ENCODE data around the gene DGCR6L.
"Not testable (repeated sequence)": the region's sequence is repeated elsewhere in the genome, so short reads cannot be mapped to it uniquely, and the experiment has no call there.

Gene DGCR6L

DNA sequence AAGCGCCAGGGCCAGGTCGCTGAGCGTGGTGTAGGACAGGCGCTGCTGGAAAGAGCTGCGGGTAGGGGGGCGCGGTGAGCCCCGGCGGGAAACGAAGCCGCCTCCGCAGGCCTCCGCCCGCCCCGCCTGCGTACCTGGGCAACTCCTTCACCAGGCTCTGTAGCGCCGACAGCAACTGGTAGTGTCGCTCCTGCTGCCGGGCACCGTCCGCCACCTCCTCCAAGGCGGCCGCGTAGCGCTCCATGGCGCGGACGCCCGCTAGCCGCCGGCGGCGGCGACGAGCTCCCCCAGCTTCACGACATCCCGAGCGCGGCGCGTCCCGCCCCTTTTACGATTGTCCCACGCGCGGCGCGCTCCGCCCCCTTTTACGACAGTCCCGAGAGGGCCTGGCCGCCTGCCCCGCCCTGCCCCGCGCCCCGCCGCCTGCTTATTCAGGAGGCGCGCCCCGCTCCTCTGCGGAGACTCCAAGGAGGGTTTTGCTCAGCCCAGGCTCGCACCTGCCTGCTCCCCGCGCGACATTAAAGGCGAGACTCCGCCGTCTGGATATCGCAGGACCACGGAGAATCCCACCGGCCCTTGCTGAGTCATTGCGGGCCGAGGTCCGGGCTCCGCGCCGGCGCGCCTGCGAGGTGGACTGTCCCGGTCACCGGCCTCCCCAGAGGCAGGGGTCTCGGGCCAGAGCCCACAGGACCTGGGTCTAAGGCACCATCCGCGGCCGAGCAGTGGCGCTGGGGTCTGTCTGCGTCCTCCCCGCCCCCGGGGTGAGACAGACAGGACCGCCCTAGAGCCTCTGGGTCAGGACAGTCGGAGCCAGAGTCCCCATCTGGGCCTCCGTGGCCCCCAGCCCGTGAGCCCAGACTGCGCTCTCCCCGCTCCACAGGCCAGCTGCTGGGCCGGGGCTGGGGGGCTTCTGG, at the start of gene DGCR6L:
Gene DGCR6L, minus strand, starts transcription at position 316 of the 914 bp plus-strand sequence. Its CDS starts 72 bp downstream, at position 244.
- peak; percentile 80 to 81 for DNase-seq (ENCODE audit: low read depth in 2 of 2)

DNA sequence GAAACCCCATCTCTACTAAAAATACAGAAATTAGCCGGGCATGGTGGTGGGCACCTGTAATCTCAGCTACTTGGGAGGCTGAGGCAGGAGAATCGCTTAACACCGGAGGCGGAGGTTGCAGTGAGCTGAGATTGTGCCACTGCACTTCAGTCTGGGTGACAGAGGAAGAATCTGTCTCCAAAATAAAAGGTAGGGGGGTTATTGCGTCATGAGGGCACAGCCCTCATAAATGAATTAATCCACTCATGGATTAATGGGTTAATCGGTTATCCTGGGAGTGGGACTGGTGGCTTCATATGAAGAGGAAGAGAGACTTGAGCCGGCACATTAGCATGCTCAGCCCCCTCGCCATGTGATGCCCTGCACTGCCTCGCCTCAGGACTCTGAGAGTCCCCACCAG, 49.0 kb upstream of the DGCR6L start:
- not testable (repeated sequence) for DNase-seq (ENCODE audit: low read depth in 2 of 2)

DNA sequence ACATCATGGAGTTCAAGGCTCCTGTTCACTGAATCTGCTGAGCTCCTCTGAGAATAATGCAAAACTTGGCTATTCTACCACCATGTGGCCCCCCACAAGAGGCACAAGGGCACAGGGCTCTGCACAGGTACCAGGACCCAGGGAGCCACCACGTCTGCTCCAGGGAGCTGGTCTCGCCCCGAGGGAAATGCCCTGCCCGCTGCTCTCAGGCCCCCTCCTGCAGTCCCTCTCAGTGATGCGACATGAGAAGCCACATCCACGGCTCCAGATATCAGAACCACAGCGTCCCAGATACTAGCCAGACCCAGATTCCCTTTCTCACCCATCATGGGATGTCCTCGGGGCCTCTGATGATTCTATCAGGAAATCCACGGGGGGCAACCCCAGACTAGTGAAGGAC, 47.0 kb upstream of the DGCR6L start:
- DNase-seq (ENCODE audit: low read depth in 2 of 2), result not testable (repeated sequence)

DNA sequence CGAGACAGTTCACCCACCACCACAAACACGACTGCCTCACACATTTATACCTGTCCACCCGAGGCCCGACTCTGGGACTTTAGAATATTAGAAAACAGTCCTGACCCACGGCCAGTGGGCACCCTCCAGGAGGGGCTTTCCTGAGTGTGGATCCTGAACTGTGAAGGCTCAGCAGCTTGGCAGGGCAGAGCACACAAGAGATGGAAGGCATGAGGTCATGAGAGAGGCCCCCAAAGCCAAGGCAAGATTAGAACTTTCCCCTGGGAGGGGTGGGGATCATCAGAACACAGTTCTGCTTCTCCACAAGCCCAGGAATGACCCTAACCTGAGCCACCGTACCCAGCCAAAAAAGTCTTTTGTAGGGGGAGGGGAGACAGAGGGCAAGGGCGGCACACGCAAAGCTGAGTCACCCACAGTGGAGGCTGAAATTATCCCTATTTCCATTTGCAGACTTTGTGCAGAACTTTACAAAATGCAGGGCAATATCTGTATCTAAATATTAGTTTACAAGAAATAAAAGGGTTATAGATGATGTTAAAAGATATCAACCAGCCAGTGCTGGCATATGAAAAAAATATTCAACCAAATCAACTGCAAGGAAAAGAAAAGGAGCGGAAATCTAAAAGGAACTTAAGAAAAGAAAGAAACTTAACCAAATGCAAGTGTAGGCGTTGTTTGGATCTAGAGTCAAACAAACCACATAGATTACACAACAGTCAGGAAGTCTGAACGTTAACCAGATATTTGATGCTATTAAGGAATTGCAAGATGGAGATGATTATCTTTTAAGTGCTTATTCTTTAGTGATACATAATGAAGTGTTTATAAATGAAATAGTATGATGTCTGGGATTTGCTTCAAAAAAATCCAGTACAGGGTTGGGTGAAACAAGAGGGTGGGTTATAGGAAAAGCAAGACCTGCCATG, 44.7 kb upstream of the DGCR6L start:
- peak in 1 of 2 experiments; percentile 1 for DNase-seq (ENCODE audit: low read depth in 2 of 2)

DNA sequence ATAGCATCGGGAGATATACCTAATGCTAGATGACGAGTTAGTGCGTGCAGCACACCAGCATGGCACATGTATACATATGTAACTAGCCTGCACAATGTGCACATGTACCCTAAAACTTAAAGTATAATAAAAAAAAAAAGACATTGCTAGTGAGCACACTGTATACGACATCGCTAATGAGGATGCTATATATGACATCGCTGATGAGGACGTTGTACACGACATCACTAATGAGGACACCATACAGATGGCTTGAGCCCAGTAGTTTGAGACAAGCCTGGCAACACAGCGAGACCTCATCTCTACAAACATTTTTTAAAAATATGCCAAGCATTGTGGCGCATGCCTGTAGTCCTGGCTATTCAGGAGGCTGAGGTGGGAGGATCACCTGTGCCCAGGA, 42.5 kb upstream of the DGCR6L start:
- DNase-seq (ENCODE audit: low read depth in 2 of 2), result not testable (repeated sequence)

DNA sequence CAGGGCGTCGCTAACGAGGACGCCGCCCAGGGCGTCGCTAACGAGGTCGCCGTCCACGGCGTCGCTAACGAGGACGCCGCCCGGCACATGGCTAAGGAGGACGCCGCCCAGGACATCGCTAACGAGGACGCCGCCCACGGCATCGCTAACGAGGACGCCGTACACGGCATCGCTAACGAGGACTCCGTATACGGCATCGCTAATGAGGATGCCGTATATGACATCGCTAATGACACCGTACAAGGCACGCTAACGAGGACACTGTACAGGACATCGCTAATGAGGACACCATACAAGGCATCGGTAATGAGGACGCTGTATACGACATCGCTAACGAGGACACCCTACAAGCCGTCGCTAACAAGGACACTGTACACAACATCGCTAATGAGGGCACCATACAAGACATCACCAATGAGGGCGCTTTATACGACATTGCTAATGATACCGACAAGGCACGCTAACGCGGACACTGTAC, 41.9 kb upstream of the DGCR6L start:
- DNase-seq (ENCODE audit: low read depth in 2 of 2), result not testable (repeated sequence)

DNA sequence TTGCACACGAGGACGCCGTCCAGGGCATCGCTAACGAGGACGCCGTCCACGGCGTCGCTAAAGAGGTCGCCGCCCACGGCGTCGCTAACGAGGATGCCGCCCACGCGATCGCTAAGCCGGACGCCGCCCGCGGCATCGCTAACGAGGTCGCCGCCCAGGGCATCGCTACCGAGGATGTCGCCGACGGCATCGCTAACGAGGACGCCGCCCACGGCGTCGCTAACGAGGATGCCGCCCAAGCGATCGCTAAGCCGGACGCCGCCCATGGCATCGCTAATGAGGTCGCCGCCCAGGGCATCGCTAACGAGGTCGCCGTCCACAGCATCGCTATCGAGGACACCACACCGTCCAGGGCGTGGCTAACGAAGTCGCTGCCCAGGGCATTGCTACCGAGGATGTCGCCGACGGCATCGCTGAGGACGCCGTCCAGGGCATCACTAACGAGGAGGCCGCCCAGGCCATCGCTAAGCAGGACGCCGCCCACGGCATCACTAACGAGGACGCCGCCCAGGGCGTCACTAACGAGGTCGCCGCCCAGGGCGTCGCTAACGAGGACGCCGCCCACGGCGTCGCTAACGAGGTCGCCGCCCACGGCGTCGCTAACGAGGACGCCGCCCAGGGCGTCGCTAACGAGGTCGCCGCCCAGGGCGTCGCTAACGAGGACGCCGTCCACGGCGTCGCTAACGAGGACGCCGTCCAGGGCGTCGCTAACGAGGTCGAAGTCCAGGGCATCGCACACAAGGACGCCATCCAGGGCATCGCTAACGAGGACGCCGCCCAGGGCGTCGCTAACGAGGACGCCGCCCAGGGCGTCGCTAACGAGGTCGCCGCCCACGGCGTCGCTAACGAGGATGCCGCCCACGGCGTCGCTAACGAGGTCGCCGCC, 41.2 kb upstream of the DGCR6L start:
- not testable (repeated sequence) for DNase-seq (ENCODE audit: low read depth in 2 of 2)

DNA sequence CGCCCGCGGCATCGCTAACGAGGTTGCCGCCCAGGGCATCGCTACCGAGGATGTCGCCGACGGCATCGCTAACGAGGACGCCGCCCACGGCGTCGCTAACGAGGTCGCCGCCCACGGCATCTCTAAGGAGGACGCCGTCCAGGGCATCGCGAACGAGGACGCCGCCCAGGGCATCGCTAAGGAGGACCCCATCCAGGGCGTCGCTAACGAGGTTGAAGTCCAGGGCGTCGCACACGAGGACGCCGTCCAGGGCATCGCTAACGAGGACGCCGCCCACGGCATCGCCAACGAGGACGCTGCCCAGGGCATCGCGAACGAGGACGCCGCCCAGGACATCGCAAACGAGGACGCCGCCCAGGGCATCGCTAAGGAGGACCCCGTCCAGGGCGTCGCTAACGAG, 40.4 kb upstream of the DGCR6L start:
- DNase-seq (ENCODE audit: low read depth in 2 of 2), result not testable (repeated sequence)

DNA sequence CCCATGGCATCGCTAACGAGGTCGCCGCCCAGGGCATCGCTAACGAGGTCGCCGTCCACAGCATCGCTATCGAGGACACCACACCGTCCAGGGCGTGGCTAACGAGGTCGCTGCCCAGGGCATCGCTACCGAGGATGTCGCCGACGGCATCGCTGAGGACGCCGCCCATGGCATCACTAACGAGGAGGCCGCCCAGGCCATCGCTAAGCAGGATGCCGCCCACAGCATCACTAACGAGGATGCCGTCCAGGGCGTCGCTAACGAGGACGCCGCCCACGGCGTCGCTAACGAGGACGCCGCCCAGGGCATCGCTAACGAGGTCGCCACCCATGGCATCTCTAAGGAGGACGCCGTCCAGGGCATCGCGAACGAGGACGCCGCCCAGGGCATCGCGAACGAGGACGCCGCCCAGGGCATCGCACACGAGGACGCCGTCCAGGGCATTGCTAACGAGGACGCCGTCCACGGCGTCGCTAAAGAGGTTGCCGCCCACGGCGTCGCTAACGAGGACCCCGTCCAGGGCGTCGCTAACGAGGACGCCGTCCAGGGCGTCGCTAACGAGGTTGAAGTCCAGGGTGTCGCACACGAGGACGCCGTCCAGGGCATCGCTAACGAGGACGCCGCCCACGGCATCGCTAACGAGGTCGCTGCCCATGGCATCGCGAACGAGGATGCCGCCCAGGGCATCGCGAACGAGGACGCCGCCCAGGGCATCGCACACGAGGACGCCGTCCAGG, 38.8 kb upstream of the DGCR6L start:
- not testable (repeated sequence) for DNase-seq (ENCODE audit: low read depth in 2 of 2)

DNA sequence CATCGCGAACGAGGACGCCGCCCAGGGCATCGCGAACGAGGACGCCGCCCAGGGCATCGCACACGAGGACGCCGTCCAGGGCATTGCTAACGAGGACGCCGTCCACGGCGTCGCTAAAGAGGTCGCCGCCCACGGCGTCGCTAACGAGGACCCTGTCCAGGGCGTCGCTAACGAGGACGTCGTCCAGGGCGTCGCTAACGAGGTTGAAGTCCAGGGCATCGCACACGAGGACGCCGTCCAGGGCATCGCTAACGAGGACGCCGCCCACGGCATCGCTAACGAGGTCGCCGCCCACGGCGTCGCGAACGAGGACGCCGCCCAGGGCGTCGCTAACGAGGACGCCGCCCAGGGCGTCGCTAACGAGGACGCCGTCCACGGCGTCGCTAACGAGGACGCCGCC, 38.1 kb upstream of the DGCR6L start:
- DNase-seq (ENCODE audit: low read depth in 2 of 2), result not testable (repeated sequence)

DNA sequence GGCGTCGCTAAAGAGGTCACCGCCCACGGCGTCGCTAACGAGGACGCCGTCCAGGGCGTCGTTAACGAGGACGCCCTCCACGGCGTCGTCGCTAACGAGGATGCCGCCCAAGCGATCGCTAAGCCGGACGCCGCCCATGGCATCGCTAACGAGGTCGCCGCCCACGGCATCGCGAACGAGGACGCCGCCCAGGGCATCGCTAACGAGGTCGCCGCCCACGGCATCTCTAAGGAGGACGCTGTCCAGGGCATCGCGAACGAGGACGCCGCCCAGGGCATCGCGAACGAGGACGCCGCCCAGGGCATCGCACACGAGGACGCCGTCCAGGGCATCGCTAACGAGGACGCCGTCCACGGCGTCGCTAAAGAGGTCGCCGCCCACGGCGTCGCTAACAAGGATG, 37.0 kb upstream of the DGCR6L start:
- DNase-seq (ENCODE audit: low read depth in 2 of 2), result not testable (repeated sequence)

DNA sequence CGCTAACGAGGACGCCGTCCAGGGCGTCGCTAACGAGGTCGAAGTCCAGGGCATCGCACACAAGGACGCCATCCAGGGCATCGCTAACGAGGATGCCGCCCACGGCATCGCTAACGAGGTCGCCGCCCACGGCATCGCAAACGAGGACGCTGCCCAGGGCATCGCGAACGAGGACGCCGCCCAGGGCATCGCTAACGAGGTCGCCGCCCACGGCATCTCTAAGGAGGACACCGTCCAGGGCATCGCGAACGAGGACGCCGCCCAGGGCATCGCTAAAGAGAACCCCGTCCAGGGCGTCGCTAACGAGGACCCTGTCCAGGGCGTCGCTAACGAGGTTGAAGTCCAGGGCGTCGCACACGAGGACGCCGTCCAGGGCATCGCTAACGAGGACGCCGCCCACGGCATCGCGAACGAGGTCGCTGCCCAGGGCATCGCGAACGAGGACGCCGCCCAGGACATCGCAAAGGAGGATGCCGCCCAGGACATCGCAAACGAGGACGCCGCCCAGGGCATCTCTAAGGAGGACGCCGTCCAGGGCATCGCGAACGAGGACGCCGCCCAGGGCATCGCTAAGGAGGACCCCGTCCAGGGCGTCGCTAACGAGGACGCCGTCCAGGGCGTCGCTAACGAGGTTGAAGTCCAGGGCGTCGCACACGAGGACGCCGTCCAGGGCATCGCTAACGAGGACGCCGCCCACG, 36.2 kb upstream of the DGCR6L start:
- not testable (repeated sequence) for DNase-seq (ENCODE audit: low read depth in 2 of 2)

DNA sequence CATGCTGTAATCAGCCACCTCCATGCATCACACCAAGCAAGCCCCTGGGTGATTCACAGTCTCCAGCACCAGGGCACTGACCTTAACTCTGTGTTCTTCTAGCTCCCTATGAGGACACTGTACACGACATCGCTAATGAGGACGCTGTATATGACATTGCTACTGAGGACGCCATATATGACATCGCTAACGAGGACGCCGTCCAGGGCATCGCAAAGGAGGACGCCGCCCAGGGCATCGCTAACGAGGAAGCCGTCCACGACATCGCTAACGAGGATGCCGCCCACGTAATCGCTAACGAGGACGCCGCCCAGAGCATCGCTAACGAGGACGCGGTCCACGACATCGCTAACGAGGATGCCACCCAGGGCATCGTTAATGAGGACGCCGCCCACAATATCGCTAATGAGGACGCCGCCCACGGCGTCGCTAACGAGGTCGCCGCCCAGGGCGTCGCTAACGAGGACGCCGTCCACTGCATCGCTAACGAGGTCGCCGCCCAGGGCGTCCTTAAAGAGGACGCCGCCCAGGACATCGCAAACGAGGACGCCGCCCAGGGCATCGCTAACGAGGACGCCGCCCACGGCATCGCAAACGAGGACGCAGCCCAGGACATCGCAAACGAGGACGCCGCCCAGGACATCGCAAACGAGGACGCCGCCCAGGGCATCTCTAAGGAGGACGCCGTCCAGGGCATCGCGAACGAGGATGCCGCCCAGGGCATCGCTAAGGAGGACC, 34.5 kb upstream of the DGCR6L start:
- DNase-seq (ENCODE audit: low read depth in 2 of 2), result no peak

DNA sequence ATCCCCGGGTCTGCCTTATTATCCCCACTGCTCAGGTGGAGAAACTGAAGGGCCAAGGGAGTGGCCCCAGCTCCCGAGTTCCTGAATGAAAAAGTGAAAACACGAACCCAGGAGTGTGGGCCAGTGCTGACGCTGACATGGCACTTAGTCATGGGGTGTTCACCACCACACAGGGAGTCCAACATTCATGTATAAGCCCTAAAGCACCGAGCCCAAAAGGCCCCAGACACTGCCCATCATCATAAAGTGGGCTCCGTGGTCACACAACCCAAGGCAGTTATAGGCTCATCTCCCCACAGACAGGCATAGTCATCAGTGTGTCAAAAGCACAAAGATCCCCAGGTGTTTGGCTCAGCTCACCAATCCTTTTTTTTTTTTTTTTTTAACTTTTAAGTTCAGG, 32.7 kb upstream of the DGCR6L start:
- not testable (repeated sequence) for DNase-seq (ENCODE audit: low read depth in 2 of 2)

DNA sequence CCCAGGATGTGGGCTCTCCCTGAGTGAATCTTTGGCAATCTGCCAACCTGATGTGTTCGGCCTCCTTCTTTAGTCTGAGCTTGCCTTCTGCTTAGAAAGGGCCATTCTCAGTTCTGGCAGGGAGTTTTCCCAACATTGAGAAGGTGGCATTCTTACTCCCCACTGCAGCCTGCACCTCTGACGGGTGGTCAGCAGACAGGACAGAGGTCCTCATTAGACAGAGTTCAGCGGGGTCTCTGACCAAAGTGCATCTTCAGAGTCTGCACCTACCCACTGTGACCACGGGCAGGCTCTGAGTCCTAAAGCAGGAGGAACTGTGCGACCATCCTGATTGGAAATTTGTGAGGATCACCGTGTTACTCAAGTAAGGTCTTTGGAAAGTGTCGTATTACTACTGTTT, 26.7 kb upstream of the DGCR6L start:
- not testable (repeated sequence) for DNase-seq (ENCODE audit: low read depth in 2 of 2)

DNA sequence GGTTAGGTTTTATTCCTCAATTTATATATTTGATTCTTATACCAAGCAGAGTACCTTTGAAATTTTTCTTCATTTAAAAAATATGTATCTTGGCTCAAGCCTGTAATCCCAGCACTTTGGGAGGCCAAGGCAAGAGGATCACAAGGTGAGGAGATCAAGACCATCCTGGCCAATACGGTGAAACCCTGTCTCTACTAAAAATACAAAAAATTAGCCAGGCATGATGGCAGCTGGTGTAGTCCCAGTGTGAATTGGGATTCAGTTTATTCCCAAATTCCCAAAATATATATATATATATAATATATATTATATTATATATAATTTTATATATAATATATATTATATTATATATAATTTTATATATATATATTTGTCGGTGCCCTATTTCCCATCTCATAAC, 18.4 kb upstream of the DGCR6L start:
- DNase-seq (ENCODE audit: low read depth in 2 of 2), result not testable (repeated sequence)

DNA sequence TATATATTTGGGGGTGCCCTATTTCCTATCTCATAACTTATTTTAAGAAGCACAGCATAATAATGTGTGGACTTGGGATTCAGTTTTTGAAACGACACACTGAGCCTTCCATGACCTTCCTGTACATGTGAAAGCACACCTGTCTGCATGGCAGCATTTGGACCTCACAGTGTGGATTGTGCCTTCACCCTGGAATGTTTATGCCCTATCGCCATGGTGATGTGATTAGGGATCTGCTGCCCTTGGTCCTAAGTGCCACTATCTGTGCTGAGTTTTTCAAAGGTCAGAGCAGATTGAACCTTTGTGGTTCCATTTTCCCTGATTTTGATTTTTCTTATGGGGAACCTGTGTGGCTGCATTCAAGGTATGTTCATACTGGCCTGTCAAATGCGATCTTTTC, 17.9 kb upstream of the DGCR6L start:
- DNase-seq (ENCODE audit: low read depth in 2 of 2), result not testable (repeated sequence)

DNA sequence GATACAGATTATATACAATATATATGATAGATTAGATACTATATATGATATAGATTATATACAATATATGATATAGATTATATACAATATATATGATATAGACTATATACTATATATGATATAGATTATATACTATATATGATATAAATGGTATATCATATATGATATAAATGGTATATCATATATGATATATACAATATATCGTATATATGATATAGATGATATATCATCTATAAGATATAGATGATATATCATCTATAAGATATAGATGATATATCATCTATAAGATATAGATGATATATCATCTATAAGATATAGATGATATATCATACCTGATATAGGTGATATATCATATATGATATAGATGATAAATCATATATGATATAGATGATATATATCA, 16.7 kb upstream of the DGCR6L start:
- DNase-seq (ENCODE audit: low read depth in 2 of 2), result not testable (repeated sequence)

DNA sequence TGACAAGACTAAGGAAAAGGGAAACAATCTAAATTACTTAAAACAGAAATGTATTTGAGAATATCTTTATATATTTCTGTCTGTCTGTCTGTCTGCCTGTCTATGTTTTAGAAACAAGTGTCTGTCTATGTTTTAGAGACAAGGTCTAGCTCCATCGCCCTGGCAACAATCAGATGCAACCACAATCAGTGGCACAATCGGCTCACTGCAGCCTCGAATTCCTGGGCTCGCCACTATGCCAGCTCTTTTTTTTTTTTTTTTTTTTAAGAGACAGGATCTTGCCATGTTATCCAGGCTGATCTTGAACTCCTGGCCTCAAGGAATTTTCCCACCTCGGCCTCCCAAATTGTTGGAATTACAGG, 8.7 kb upstream of the DGCR6L start:
- DNase-seq (ENCODE audit: low read depth in 2 of 2), result not testable (repeated sequence)

Measured in fibroblast of skin of left biceps (primary cell).